CD4-positive, alpha-beta T cell treated with Interleukin-2 at 100 ng/mL for 4 hours (primary cell): Measurements from ENCODE around the gene SPATA6L.

Experiments
- DNase-seq: peaks from one replicate; pipeline ENCODE4 v3.0.0-alpha.2; 2020; ENCODE audit warnings: low spot score

SPATA6L gene

GRCh38 chr9:4666042-4666699 is at the start of gene SPATA6L:
SPATA6L (minus strand) TSS chr9:4666480; CDS start chr9:4666250, 230 bp downstream.
- peak; percentile 31 for DNase-seq

GRCh38 chr9:4714266-4715016 is 48.2 kb upstream of the SPATA6L start:
- no peak for DNase-seq

- DNase-seq: no peak
Measured at GRCh38 chr9:4713849-4714248, 47.6 kb upstream of the SPATA6L start.

- no peak for DNase-seq
Measured at GRCh38 chr9:4709380-4709779, 43.1 kb upstream of the SPATA6L start.

GRCh38 chr9:4706971-4707622 is 40.8 kb upstream of the SPATA6L start:
- no peak for DNase-seq

GRCh38 chr9:4706021-4706420 is 39.7 kb upstream of the SPATA6L start:
- no peak for DNase-seq

GRCh38 chr9:4704129-4704528 is 37.8 kb upstream of the SPATA6L start:
- DNase-seq: no peak

- DNase-seq: no peak
Measured at GRCh38 chr9:4701526-4701925, 35.2 kb upstream of the SPATA6L start.

GRCh38 chr9:4700932-4701331 is 34.7 kb upstream of the SPATA6L start:
- DNase-seq: no peak

GRCh38 chr9:4700091-4700490 is 33.8 kb upstream of the SPATA6L start:
- DNase-seq: no peak

GRCh38 chr9:4691795-4692194 is 25.5 kb upstream of the SPATA6L start:
- no peak for DNase-seq

GRCh38 chr9:4690144-4690543 is 23.9 kb upstream of the SPATA6L start:
- no peak for DNase-seq

- no peak for DNase-seq
Measured at GRCh38 chr9:4689687-4690104, 23.4 kb upstream of the SPATA6L start.

- DNase-seq: no peak
Measured at GRCh38 chr9:4689021-4689420, 22.7 kb upstream of the SPATA6L start.

GRCh38 chr9:4686584-4686983 is 20.3 kb upstream of the SPATA6L start:
- DNase-seq: no peak

GRCh38 chr9:4686112-4686511 is 19.8 kb upstream of the SPATA6L start:
- DNase-seq: no peak

- DNase-seq: no peak
Measured at GRCh38 chr9:4684820-4685219, 18.5 kb upstream of the SPATA6L start.

- no peak for DNase-seq
Measured at GRCh38 chr9:4680750-4681149, 14.5 kb upstream of the SPATA6L start.

GRCh38 chr9:4680173-4680525 is 13.9 kb upstream of the SPATA6L start:
- no peak for DNase-seq

- DNase-seq: peak; percentile 98
Measured at GRCh38 chr9:4679268-4680172, 13.2 kb upstream of the SPATA6L start, which contains the start of gene CDC37L1. CDC37L1 (plus strand) TSS chr9:4679569; CDS start chr9:4679768, 199 bp downstream.

GRCh38 chr9:4678679-4679267 is 12.5 kb upstream of the SPATA6L start:
- peak; percentile 43 for DNase-seq

GRCh38 chr9:4677392-4677791 is 11.1 kb upstream of the SPATA6L start:
- no peak for DNase-seq
